CMK (cell line): ENCODE measurements around the gene DDX4.
"Not testable (repeated sequence)": the region's sequence is repeated elsewhere in the genome, so short reads cannot be mapped to it uniquely, and the experiment has no call there.

ENCODE experiments used
- DNase-seq: peaks from one replicate; pipeline ENCODE4 v3.0.0-alpha.2; 2010; ENCODE audit warnings: low read depth

Gene DDX4

DNA sequence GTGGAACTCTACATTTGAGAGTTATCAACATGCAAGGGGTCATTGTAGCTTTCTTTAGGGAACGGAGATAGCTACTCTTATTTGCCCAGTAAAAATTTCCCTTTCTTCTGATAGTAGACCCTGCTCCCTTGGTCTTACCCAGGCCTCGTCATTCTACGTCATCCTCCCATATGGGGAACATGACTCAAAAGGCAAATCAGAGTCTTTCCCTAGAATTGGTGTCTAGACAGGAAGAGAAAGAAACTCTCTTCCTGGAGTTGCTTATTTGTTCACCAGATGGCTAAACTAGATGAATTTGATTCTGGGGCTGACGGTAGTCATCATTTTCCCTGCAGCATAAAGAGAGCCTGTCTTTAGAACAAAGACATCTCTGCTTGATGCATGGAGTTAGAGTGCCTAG is 13.6 kb upstream of the DDX4 start:
- no peak for DNase-seq

GRCh38 chr5:55731848-55732247 is 6.0 kb upstream of the DDX4 start:
- DNase-seq, result no peak

- DNase-seq, result no peak
These were observed 5.3 kb upstream of the DDX4 start for GRCh38 chr5:55732585-55732984.

DNA sequence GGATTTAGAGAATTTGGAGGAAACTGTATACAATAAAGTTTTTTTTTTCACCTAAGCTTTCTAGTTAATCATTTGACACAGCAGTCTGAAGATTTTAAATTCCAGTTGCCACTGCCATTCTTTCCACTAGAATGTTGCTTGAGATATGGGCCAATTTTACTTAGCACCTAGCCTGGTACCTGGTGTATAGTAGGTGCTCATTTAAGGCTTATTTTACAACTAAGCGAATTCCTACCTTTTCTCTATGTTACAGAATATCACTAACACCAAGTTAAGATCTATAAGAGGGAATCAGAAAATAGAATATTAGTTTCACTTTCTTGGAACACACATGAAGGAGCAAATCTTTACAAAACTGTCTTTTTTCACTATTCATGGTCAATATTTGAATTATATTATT is 3.2 kb upstream of the DDX4 start:
- no peak for DNase-seq

DNA sequence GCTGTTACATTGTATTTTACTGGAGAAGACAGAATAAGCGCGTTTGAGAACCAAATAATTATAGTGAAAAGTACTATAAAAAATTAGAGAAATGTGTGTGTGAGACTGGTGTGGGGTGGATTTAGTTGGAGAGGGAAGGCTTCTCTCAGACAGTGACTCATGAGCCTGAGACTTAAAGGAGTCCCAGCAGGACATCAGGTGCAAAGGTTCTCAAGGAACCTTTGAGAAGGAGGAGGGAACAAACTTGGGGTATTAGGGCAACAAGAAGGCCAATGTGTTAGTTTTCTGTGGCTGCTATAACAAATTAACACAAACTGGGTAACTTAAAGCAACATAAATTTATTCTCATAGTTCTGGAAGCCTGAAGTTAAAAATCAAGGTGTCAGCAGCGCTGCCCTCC is 4.9 kb downstream of the DDX4 start:
- no peak for DNase-seq

DNA sequence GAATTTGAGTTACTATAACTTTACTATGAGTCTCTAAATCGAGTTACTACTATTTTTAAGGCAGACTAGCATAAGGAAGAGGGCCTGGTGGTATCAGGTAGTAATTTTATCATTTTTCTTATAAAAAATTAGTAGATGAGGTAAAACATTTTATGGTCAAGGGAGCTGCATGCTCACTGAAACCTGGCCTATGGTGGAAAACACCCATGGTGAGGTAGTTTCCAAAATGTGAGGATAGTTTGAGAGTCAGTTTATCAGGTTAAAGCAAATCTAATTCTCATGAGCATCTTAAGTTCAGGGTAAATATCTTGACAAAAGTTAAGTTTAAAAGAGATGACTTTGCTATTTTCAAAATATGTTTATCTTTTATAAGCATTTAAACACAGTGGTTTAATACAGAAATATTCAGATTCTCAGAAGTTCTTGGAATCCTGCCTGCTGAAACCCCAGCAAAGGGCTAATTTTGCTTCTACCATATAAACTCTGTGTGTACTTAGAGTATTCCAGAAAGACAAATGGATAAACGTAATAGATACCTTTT is 10.0 kb downstream of the DDX4 start:
- no peak for DNase-seq

DNA sequence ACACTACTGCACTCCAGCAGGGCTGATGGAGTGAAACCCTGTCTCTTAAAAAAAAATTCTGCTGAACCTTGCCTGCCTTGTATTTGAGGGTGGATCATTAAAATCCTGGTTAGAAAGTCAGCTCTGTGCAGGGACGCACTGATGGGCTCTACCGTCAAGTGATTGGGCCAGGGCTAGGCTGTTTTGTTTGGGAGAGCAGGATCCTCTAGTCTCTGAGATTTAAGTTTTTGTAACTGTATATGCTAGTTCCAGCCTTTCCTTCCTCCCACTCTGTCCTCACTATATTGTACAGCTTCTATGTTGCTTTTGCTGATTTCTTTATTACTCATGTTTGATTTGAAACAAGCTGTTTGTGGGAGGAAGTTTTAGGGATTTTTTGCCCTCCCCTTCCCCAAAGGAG is 11.5 kb downstream of the DDX4 start:
- no peak for DNase-seq

GRCh38 chr5:55750063-55750462 is 12.2 kb downstream of the DDX4 start:
- no peak for DNase-seq

DNA sequence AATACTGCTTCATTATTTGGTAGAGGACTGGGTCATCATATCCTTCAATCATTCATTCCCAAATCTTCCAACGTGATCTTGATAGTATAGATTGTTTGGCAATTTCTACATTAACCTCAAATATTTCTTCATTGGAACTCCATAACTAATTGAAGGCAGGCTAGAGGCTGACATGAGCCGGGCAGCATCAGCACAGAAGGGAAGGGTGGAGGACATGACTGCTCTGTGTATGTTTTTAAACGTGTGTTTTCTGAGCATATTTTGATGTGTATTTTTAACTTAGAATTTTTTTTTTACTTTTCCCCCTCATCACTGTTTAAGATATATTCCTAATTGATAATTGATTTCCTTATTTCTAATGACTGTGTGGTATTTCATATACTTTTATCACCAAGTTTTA is 12.6 kb downstream of the DDX4 start:
- no peak for DNase-seq

DNA sequence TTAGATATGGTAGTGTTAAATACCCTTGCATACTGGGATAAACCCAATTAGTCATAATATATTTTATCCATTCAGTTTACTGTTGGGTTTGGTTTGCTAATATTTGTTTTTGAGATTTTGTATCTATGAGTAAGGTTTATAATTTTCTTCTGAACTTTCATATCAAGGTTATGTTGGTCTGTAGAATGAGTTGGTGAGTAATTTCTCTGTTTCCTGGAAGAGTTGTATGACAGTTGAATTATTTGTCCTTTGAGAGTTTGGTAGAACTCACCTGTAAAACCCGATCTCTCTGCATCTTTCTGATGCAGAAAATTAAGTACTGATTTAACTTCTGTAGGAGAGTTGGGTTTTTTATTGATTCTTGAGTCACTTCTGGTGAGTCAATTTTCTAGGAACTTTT is 20.4 kb downstream of the DDX4 start:
- no peak for DNase-seq

GRCh38 chr5:55758714-55759113 is 20.9 kb downstream of the DDX4 start:
- no peak for DNase-seq

- DNase-seq, result not testable (repeated sequence)
These were observed 23.9 kb downstream of the DDX4 start for GRCh38 chr5:55761721-55762120.

DNA sequence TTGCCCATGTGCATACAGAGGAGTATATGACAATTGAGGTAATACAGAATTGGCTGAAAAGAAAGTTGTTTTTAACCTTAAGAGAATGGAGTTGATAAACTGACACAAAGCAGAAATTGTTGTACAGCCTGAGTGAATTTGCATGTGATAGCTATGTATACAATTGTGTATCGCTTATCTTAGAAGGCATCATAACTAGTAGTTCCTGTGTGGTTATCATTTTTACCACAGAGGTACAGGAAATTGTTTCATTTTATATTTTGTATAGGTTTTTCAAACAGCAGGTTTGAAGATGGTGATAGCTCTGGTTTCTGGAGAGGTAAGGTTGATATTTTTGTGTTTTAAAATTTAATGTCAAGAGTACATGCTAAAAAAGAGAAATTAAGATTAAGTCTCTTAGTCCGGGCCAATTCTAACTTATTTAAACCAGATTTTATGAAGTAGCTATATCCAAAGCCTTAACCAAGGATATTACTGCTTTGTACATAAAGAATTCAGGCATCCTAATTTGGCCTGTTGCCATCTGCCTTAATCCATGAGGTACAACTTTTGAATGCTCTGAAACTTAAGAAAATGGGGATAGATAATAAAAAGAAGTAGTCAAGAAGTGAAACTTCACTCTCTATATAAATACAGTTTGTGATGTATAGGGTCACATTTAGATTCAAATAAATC is 26.0 kb downstream of the DDX4 start:
- no peak for DNase-seq

DNA sequence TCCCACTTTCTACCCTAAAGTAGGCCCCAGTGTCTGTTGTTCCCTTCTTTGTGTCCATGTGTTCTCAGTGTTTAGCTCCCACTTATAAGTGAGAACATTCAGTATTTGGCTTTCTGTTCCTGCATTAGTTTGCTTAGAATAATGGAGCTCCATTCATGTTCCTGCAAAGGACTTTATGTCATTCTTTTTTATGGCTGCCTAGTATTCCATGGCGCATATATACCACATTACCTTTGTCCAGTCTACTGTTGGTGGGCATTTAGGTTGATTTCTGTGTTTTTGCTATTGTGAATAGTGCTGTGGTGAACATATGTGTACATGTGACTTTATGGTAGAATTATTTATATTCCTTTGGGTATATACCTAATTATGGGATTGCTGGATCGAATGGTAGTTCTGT is 30.4 kb downstream of the DDX4 start:
- DNase-seq, result no peak

DNA sequence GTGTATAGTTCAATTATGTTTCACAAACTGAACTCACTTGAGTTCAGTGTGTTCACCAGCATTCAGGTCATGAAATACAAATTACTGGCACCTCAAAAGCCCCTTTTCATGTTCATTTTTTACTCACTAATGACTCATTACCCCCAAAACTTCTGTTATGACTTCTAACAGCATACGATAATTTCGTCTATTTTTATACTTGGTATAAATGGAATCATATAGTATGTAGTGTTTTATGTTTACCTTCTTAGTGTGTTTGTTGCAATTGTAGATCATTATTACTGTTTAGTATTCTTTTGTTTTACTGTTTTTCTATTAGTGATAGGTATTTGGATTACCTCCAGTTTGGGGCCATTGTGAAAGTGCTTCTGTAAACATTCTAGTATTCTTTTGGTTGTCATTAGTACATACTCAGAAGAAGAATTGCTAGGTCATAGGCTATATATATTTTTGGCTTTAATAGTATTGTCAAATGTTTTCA is 33.4 kb downstream of the DDX4 start:
- DNase-seq, result no peak

- no peak for DNase-seq
These were observed 35.2 kb downstream of the DDX4 start for GRCh38 chr5:55773057-55773456.

DNA sequence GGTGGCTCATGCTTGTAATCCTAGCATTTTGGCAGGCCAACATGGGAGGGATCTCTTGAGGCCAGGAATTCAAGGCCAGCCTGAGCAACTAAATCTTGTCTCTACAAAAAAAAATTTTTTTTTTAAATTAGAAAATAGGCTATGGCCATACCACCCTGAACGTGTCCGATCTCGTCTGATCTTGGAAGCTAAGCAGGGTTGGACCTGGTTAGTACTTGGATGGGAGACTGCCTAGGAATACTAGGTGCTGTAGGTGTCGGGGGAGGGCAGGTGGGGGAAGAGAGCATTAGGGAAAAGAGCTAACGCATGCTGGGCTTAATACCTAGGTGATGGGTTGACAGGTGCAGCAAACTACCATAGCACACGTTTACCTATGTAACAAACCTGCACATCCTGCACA is 39.5 kb downstream of the DDX4 start:
- DNase-seq, result no peak

- no peak for DNase-seq
These were observed 63.1 kb downstream of the DDX4 start for GRCh38 chr5:55800924-55801323.

DNA sequence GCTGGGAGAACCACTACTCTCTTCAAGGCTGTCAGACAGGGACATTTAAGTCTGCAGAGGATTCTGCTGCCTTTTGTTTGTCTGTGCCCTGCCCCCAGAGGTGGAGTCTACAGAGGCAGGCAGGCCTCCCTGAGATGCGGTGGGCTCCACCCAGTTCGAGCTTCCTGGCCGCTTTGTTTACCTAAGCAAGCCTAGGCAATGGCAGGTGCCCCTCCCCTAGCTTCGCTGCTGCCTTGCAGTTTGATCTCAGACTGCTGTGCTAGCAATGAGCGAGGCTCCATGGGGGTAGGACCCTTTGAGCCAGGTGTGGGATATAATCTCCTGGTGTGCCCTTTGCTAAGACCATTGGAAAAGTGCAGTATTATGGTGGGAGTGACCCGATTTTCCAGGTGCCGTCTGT is 71.0 kb downstream of the DDX4 start:
- DNase-seq, result not testable (repeated sequence)

- not testable (repeated sequence) for DNase-seq
These were observed 78.1 kb downstream of the DDX4 start for GRCh38 chr5:55815939-55816338.

DNA sequence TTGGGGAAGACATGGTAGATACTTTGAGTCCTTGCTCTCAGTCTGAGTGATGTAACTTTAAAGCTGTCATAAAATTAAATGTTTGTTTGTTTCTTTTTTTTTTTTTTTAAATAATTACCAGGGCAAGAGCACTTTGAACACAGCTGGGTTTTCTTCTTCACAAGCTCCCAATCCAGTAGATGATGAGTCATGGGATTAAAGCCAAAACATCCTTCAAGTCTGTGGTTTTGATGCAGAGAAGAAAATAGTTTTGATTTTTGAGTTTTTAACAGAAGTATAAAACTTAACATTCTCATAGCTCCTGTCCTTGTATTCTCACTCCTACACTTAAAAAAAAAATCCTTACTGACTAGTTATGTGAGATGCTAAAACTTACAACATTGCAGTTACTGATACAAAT is 78.5 kb downstream of the DDX4 start:
- no peak for DNase-seq

DNA sequence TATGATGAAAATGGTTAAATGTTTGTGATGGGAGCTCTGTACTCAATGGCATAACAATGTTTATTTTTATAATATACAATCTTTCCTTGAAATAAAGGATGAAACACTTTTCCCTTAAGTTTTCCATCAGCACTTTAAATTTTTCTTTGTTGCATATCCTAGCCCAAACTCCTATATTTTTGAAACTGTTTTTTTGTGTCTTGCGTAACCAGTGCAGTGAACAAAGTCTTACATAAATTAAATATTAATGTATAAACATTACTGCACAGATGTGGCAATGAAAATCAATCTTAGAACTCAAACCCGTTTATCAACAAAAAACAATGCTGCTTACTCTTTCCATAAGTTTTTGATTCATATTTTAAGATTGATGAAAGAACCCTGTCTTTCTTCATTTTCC is 79.2 kb downstream of the DDX4 start:
- DNase-seq, result no peak

- no peak for DNase-seq
These were observed 82.6 kb downstream of the DDX4 start for GRCh38 chr5:55820488-55820887.
